Calu3 (cell line): Measurements from ENCODE around the gene PGR. TPM values are rescaled to one million over a fixed set of nuclear protein-coding genes. Genes with fewer than 3 reads are reported as not detected.
A peak's percentile ranks its signal among the peaks of the same experiment; 100 is the strongest.

Experiments
- BruUV-seq: library from RNA; stranded (reverse); fragments of 400-500 nt; replicated peaks from 2 replicates; lab custom pipeline; 2021; lab: Mats Ljungman, UMichigan
- CTCF ChIA-PET: fragments of 300-600 bp; sonication (Branson Sonifier 250); formaldehyde crosslinking; loops from one replicate; lab custom pipeline; 2022; ENCODE audit warnings: antibody characterized with exemption; lab: Charles Lee
- DNase-seq: peaks from one replicate; pipeline ENCODE4 v3.0.0; 2022
- H3K27ac Mint-ChIP-seq: one replicate; pipeline ENCODE4 v1.8.0; 2022; ENCODE audit warnings: mixed read lengths; ENCODE audit not compliant: unreplicated experiment
- H3K27me3 Mint-ChIP-seq: one replicate; pipeline ENCODE4 v1.8.0; 2022; ENCODE audit warnings: mixed read lengths; ENCODE audit not compliant: unreplicated experiment
- H3K36me3 Mint-ChIP-seq: one replicate; pipeline ENCODE4 v1.8.0; 2022; ENCODE audit warnings: mild to moderate bottlenecking, moderate library complexity, mixed read lengths; ENCODE audit not compliant: insufficient read depth, unreplicated experiment
- H3K4me1 Mint-ChIP-seq: one replicate; pipeline ENCODE4 v1.8.0; 2022; ENCODE audit warnings: mild to moderate bottlenecking, low read depth, mixed read lengths; ENCODE audit not compliant: unreplicated experiment
- H3K4me3 Mint-ChIP-seq: one replicate; pipeline ENCODE4 v1.8.0; 2022; ENCODE audit warnings: mild to moderate bottlenecking, low read depth, moderate library complexity, mixed read lengths; ENCODE audit not compliant: unreplicated experiment
- H3K9me3 Mint-ChIP-seq: one replicate; pipeline ENCODE4 v1.8.0; 2022; ENCODE audit warnings: low read depth, mixed read lengths; ENCODE audit not compliant: unreplicated experiment
- CTCF ChIP-seq: fragments of 200-600 bp; IDR thresholded peaks from one replicate; pipeline ENCODE4 v1.8.0; 2022; ENCODE audit warnings: antibody characterized with exemption; ENCODE audit not compliant: unreplicated experiment
- intact Hi-C: fragments of 100-400 bp; cut with micrococcal nuclease; formaldehyde crosslinking; loops from one replicate; pipeline ENCODE4 v1.10.0; 2022; ENCODE audit not compliant: unreplicated experiment
- total RNA-seq: library from RNA; stranded (reverse); gene quantifications from 2 replicates; pipeline ENCODE4 v1.2.3, GENCODE V29; 2022

Gene PGR
- total RNA-seq, 1 experiment from 2014 or later, result not detected

GRCh38 chr11:101009690-101010055 is 119.9 kb downstream of the PGR start:
- H3K4me1 Mint-ChIP-seq, result no peaks in the 10 kb centered on the region
- CTCF ChIA-PET, result interaction anchor here (0.5 kb wide), 1 partner anchor 179 kb away, joined by 3 read pairs; no protein-coding TSS in a partner anchor
- DNase-seq, result no peak

GRCh38 chr11:101008961-101009689 is 120.5 kb downstream of the PGR start:
- no peak overlapping the region for H3K4me3 Mint-ChIP-seq
- no peak for TF ChIP-seq CTCF
- intact Hi-C loops, result no loop called here
- no TSS peak for BruUV-seq
- no peaks in the 10 kb centered on the region for H3K27me3 Mint-ChIP-seq
- CTCF ChIA-PET, result interaction anchor here (0.5 kb wide), 1 partner anchor 180 kb away, joined by 3 read pairs; no protein-coding TSS in a partner anchor
- H3K36me3 Mint-ChIP-seq, result no peaks in the 10 kb centered on the region
- H3K4me1 Mint-ChIP-seq, result no peaks in the 10 kb centered on the region
- no peak overlapping the region for H3K27ac Mint-ChIP-seq
- no peaks in the 10 kb centered on the region for H3K9me3 Mint-ChIP-seq
- DNase-seq, result no peak

More at GRCh38 chr11:101009690-101010055, 119.9 kb downstream of the PGR start:
- no TSS peak for BruUV-seq
- H3K27ac Mint-ChIP-seq, result no peak overlapping the region
- no peaks in the 10 kb centered on the region for H3K27me3 Mint-ChIP-seq
- no peak for TF ChIP-seq CTCF
- no peaks in the 10 kb centered on the region for H3K36me3 Mint-ChIP-seq
- intact Hi-C loops, result no loop called here
- H3K4me3 Mint-ChIP-seq, result no peak overlapping the region
- H3K9me3 Mint-ChIP-seq, result no peaks in the 10 kb centered on the region

GRCh38 chr11:101003468-101003867 is 126.1 kb downstream of the PGR start:
- H3K9me3 Mint-ChIP-seq, result no peaks in the 10 kb centered on the region
- TF ChIP-seq CTCF, result peak; percentile 27
- CTCF ChIA-PET, result no interaction called here
- no peaks in the 10 kb centered on the region for H3K4me1 Mint-ChIP-seq
- H3K4me3 Mint-ChIP-seq, result no peak overlapping the region
- no peaks in the 10 kb centered on the region for H3K36me3 Mint-ChIP-seq
- DNase-seq, result no peak
- intact Hi-C loops, result loop anchor here (1.0 kb wide), 1 partner anchor 427 kb away; no protein-coding TSS in a partner anchor
- BruUV-seq, result no TSS peak
- no peak overlapping the region for H3K27ac Mint-ChIP-seq
- H3K27me3 Mint-ChIP-seq, result no peaks in the 10 kb centered on the region

GRCh38 chr11:100999756-101000155 is 129.9 kb downstream of the PGR start:
- Mint-ChIP-seq H3K4me1 (no peaks in the 10 kb centered on the region), H3K9me3 (no peaks in the 10 kb centered on the region), H3K4me3 (no peak overlapping the region), H3K27ac (no peak overlapping the region), H3K36me3 (no peaks in the 10 kb centered on the region), H3K27me3 (no peaks in the 10 kb centered on the region)
- CTCF ChIA-PET, result no interaction called here
- no TSS peak for BruUV-seq
- intact Hi-C loops, result no loop called here
- TF ChIP-seq CTCF, result no peak
- DNase-seq, result no peak
